HG02885 (cell line): ENCODE data around the gene DBI.

Experiments used
- ATAC-seq: cut with Tn5 transposase; IDR thresholded peaks from one replicate; pipeline ENCODE4 v1.9.1; 2021; ENCODE audit warnings: mild to moderate bottlenecking; ENCODE audit not compliant: unreplicated experiment, poor library complexity

DBI gene

DNA sequence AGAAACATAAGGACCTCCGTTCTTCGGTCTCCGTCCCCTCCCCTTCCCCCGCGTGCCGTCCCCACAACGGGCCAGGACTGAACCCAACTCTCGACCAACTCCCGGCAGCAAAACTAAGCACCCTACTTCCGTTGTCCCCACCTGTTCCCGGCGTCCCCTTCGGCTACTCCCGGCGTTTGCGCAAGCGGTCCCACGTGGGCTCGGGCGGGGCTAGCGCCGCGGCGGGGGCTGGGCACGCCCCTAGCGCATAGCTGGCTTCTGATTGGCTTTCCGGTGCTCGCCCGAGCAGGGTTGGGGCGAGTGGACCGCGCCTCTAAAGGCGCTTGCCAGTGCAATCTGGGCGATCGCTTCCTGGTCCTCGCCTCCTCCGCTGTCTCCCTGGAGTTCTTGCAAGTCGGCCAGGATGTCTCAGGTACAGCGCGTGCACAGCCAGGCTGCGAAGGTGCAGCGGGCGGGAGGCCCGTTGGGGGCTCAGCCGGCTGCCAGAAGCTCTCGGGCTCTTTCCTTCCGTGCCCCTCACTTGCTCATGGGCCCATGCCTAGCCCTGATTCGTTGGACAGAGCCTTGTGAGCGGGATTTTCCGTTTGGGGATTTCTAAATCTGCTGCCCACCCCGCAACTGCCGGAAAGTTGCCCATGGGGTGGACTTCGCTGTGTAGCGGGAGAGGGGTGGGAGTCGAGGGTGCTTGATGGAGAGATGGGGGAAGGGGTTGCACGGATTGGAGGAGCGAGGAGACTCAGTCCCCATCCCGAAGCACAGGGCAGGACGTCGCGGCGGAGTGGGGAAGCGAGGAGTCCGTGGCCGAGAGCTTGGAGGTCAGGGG lies at the start of gene DBI, which contains the start of gene C2orf76:
Gene DBI (plus strand): TSS at position 329 of the 823 bp plus-strand sequence. CDS start 75 bp downstream, at position 404.
Gene C2orf76 (minus strand): TSS at position 186 of the 823 bp plus-strand sequence. CDS start 26,875 bp downstream, outside the sequence.
- peak; percentile 95 for ATAC-seq

DNA sequence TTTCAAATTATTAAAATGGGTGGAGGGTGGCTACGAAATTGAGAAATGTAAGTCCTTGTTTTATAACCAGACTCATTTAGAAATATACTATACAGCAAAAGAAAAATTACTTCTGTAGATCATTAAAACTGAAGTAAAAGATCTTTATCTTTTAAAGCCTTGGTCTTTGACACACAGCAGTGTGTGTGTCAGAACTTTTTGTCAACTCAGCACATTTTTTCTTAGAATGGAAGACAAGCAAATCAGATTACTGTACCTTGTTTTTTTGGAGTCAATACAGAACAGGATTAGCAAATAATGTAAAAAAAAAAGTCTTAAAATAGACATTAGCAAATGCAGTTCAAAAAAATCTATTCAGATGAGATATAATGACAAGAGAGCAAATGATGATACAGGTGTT lies 49.2 kb upstream of the DBI start:
- ATAC-seq = no peak

GRCh38 chr2:119319593-119319992 lies 47.2 kb upstream of the DBI start:
- no peak for ATAC-seq

GRCh38 chr2:119323459-119323858 lies 43.3 kb upstream of the DBI start:
- no peak for ATAC-seq

GRCh38 chr2:119324685-119325270 lies 42.0 kb upstream of the DBI start:
- ATAC-seq = no peak

DNA sequence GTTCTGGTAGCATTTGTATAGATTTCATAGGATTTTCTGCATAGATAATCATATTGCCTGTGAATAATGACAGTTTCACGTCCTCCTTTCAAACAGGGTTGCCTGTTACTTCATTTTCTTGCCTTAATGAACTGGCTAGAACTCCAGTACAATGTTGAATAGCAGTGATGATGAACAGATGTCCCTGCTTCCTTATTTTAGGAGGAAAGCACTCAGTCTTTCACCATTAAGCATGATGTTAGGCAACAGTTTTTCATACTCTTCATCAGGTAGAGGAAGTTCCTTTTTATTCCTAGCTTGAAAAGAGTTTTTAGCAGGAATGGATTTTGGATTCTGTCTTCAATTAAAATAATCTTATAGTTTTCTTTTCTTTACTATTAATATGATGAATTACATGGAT lies 39.8 kb upstream of the DBI start:
- no peak for ATAC-seq

DNA sequence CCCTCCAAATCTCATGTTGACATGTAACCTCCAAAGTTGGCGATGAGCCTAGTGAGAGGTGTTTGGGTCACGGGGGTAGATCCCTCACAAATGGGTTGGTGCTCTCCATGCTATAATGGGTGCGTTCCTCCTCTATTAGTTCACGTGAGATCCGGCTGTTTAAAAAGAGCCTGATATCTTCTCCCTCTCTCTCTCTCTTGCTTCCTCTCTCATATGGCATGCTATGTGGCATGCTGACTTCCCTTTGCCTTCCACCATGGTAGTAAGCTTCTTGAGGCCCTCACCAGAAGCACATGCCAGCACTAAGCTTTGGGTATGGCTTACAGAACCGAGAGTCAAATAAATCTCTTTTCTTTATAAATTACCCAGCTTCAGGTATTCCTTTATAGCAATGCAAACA lies 39.3 kb upstream of the DBI start:
- no peak for ATAC-seq

GRCh38 chr2:119332953-119333352 lies 33.8 kb upstream of the DBI start:
- no peak for ATAC-seq

DNA sequence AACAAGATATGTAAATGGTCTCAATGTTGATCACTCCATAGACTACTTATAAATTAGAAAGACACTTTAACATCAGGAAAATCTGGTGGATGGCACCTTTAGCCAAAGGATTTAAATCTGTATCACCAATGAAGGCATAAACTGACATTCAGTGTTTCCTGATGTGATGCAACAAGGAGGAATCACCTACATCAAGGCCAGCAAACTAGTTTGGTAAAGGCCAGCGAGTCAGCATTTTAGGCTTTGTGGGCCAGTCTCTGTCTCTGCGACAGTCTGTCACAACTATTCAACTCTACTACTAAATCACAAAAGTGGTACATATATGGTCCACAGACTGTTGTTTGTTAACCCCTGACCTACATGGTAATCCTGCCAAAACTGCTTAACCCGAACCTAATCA lies 33.4 kb upstream of the DBI start:
- no peak for ATAC-seq

DNA sequence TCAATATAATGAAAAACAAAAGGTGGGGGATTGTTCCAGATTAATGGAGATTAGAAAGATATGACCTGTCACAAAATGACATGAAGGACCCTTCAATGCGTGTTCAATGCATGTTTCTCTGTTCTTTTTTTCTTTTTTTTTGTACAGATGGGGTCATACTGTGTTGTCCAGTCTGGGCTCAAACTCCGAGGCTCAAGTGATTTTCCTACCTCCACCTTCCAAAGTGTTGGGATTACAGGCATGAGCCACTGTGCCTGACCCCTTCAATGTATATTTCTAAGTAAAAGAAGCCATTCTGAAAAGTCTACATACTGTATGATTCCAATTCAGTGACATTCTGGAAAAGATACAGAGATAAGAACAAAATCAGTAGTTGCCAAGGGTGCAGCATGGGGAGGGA lies 32.9 kb upstream of the DBI start:
- ATAC-seq = no peak

- ATAC-seq = no peak
Observed at GRCh38 chr2:119337749-119338148, 29.0 kb upstream of the DBI start.

GRCh38 chr2:119338272-119338671 lies 28.5 kb upstream of the DBI start:
- no peak for ATAC-seq

- ATAC-seq = peak; percentile 100
Observed at GRCh38 chr2:119338826-119339561, 27.8 kb upstream of the DBI start.

GRCh38 chr2:119339562-119339923 lies 27.2 kb upstream of the DBI start:
- no peak for ATAC-seq

- ATAC-seq = no peak
Observed at GRCh38 chr2:119341684-119342083, 25.1 kb upstream of the DBI start.

DNA sequence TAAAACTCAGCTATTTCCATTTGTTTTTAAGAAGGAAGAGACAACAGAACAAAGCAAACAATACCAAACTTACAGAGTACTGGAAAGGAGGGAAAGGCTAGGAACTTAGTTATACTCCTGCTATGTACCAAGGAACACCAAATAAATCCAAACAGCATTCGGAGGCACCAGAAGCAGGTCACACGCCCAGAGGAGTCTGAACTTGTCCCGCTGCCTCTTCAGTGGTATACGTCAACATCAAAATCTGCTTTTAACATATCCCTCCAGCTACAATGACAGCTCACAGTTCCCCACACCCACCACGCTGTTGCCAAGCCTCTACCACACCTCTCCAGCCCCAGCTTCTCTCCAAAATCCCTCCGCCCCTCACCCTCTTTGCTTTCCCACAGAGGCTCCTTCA lies 17.5 kb upstream of the DBI start:
- no peak for ATAC-seq

DNA sequence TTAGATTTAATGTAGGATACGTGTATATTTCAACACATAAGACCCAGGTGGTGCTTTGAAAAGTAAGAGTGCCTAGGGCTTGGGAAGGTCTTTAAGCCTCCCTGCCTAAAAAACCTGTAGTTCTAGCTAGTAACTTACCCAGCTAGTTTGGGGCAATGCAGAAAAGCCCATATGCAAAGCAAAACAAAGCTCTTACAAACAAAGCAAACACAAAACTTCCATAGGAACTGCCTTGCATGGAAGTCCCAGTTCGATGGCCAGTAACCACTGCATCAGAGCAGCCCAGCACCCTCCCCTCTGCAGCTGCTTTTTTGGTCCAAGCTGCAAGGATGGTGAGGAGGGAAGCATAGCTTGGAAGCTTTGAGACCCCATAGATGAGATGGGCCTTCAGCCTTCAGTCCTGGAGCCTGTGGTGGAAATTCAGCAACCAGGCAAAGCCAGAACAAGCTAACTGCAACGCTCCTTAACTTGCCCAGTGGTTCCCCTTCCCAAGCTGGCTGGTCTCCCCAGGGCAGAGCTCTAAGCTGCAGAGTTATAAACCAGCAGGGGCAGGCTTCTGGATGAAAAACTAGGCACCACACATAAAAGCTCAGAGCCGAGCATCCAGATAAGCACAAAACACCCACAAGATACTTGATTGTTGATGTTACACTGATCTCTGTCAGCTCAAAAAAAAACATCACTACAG lies 16.3 kb upstream of the DBI start:
- ATAC-seq = no peak

DNA sequence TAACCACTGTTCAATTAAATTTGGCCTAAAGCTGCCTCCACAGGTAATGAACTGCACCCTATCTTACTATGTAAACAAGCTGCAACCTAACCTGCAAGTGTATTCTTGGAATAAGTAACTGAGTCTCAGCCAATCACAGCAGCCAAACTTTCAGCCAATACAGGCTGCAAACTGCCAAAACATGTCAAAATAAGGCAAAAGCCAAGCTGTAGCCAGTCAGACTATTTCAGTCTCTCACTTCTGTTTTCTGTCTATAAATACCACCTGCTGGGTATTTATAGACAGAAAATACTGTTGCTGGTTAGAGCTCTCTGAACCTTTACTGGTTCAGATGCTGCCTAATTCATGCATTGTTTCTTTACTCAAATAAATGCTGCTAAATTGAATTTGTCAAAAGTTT lies 14.4 kb upstream of the DBI start:
- peak; percentile 93 for ATAC-seq

DNA sequence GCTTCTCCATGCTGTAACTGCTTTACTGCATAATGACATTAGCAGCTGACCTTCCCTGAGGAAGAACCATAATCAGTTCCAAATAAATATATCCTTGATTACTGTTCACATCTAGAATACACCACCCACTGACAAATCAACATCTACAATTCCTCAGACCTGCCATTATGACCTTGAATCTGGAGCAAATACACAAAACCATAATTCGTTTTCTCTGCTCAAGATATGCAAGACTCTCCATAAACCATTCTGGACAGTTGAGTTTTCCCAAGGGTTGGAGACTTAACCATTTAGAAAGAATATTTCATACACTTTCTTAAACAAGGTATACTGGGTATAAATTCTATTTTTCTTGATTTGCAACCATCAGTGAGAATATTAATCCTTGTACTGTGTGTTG lies 11.9 kb upstream of the DBI start:
- ATAC-seq = no peak

DNA sequence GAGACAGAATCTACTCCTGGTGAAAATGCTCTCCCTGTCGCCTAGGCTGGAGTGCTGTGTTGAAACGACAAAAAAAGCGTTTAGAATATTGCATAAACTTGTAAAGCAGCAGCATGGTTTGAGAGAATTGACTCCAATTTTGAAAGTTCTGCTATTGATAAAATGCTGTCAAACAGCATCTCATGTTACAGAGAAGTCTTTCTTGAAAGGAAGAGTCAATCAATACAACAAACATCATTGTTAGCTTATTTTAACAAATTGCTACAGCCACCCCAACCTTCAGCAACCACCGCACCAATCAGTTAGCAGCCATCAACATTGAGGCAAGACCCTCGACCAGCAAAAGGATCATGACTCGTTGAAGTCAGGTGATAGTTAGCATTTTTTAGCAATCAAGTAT lies 7.0 kb upstream of the DBI start:
- ATAC-seq = no peak
